ENCODE data around the gene GSX2.

DNA sequence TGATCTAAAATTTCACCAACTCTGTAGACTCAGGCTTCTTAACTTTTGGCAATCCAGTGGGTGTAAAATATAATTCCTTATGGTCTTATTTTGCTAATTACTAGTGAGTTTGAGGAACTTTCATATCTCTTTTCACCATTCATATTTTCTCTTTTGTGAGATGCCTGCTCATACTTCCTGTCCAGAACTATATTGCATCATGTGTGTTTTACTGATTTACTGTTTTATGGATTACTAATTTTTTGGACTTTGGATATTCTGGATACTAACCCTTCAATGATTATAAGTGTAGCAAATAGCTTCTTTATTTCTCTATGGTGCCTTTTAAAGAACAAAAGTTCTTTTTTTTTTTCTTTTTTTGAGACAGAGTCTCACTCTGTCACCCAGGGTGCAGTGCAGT lies 20.6 kb downstream of the GSX2 start:
- TF ChIP-seq EZH2 (IDR thresholded peaks at IDR 0.05; ENCODE audit: insufficient read depth, poor library complexity, severe bottlenecking) (no peak), EZH2phosphoT487 (IDR thresholded peaks at IDR 0.05; ENCODE audit: insufficient read depth, low read depth) (no peak)

Data from GM23248 (cell line).